ENCODE measurements around the gene ELP5. TPM values are rescaled to one million over a fixed set of nuclear protein-coding genes. Genes with fewer than 3 reads are reported as not detected.
A peak's percentile ranks its signal among the peaks of the same experiment; 100 is the strongest.

Gene ELP5
- polyA plus RNA-seq, 1 of the 3 experiments (the other 2 are of a cell fraction) = 45.4 TPM

GRCh38 chr17:7232114-7232513 lies 19.9 kb upstream of the ELP5 start:
- no peak overlapping the region for H3K9ac ChIP-seq
- CTCF ChIA-PET = interaction anchor here (1.4 to 6.5 kb wide), 2 partner anchors 12 to 211 kb away, joined by 3 to 44 read pairs; partner anchors contain the start of genes ACADVL and DLG4
- POLR2A ChIA-PET = interaction anchor here (1.9 to 2.4 kb wide), 2 partner anchors 11 to 12 kb away, joined by 4 to 11 read pairs; partner anchors contain the start of genes ACADVL and DLG4
- peaks cover 40 to 61% of the 10 kb centered on the region in 2 experiments for H3K36me3 ChIP-seq (replicated peaks in 1 of 2; ENCODE audit: control insufficient read depth in 1 of 2, insufficient read depth in 2 of 2, low read length in 1 of 2)
- H3K27ac ChIP-seq (ENCODE audit: low read depth in 2 of 2, low read length in 1 of 2) = no peak overlapping the region
- H3K9me2 ChIP-seq = no peaks in the 10 kb centered on the region
- peaks cover 27 to 31% of the 10 kb centered on the region in 2 experiments for H3K4me1 ChIP-seq (ENCODE audit: control insufficient read depth in 1 of 2, insufficient read depth in 2 of 2, low read depth in 1 of 2, low read length in 1 of 2)
- peak overlapping the region; percentile 81 for H3K4me2 ChIP-seq
- DNase-seq = no peak
- WGBS (ENCODE audit: low lambda C conversion rate) = 95% methylated on average over 5 of the region's 5 CpGs
- H3K9me3 ChIP-seq = no peaks in the 10 kb centered on the region
- H4K20me1 ChIP-seq (ENCODE audit: insufficient read depth) = peaks cover 32% of the 10 kb centered on the region
- TF ChIP-seq RXRA (IDR thresholded peaks at IDR 0.05; ENCODE audit: borderline replicate concordance, low read depth) (no peak), USF1 (IDR thresholded peaks at IDR 0.05; ENCODE audit: borderline replicate concordance, low read depth) (no peak), SMC3 (IDR thresholded peaks at IDR 0.05; ENCODE audit: low read depth, low read length) (no peak), YY1 (IDR thresholded peaks at IDR 0.05; ENCODE audit: low read depth) (no peak), EZH2phosphoT487 (IDR thresholded peaks at IDR 0.05; ENCODE audit: borderline replicate concordance, low read depth) (no peak), RAD21 (IDR thresholded peaks at IDR 0.05; ENCODE audit: low read length) (no peak), TAF1 (IDR thresholded peaks at IDR 0.05; ENCODE audit: borderline replicate concordance, low read depth, low read length) (no peak), FOSL2 (IDR thresholded peaks at IDR 0.05; ENCODE audit: borderline replicate concordance, low read depth) (no peak)
- H3F3A ChIP-seq (replicated peaks; ENCODE audit: insufficient read depth) = peaks cover 30% of the 10 kb centered on the region
- peak overlapping the region; percentile 86 to 89; a peak in 3 of 4 replicates for H3K4me3 ChIP-seq (ENCODE audit: low read depth in 2 of 2, low read length in 1 of 2)
- no peaks in the 10 kb centered on the region for H3K27me3 ChIP-seq (ENCODE audit: insufficient read depth)
- no peak overlapping the region for H2AFZ ChIP-seq (ENCODE audit: low read depth)
- peaks cover 73% of the 10 kb centered on the region for H3K79me2 ChIP-seq (ENCODE audit: insufficient read depth)

- WGBS (ENCODE audit: low lambda C conversion rate) = 4% methylated on average over 9 of the region's 9 CpGs
- Histone ChIP-seq H3F3A (replicated peaks; ENCODE audit: insufficient read depth) (peaks cover 34% of the 10 kb centered on the region), H3K4me1 (ENCODE audit: control insufficient read depth in 1 of 2, insufficient read depth in 2 of 2, low read depth in 1 of 2, low read length in 1 of 2) (peaks cover 31 to 34% of the 10 kb centered on the region in 2 experiments), H3K9ac (peak overlapping the region; percentile 89), H4K20me1 (ENCODE audit: insufficient read depth) (peaks cover 36% of the 10 kb centered on the region), H3K36me3 (replicated peaks in 1 of 2; ENCODE audit: control insufficient read depth in 1 of 2, insufficient read depth in 2 of 2, low read length in 1 of 2) (peaks cover 38 to 48% of the 10 kb centered on the region in 2 experiments), H3K79me2 (ENCODE audit: insufficient read depth) (peaks cover 84% of the 10 kb centered on the region), H3K4me3 (ENCODE audit: low read depth in 2 of 2, low read length in 1 of 2) (peak overlapping the region; percentile 86 to 89), H3K27ac (ENCODE audit: low read depth in 2 of 2, low read length in 1 of 2) (peak overlapping the region; percentile 82 to 94), H3K4me2 (peak overlapping the region; percentile 81), H3K9me3 (no peaks in the 10 kb centered on the region), H3K27me3 (ENCODE audit: insufficient read depth) (no peaks in the 10 kb centered on the region), H2AFZ (ENCODE audit: low read depth) (peak overlapping the region; percentile 13; the same call in 1 of the 2 replicates), H3K9me2 (no peaks in the 10 kb centered on the region)
- POLR2A ChIA-PET = interaction anchor here (0.7 to 1.9 kb wide), 8 partner anchors 8 to 63 kb away, joined by 3 to 27 read pairs (median 4); partner anchors contain the start of genes ACADVL, DLG4 and GABARAP
- CTCF ChIA-PET = interaction anchor here (0.7 to 6.5 kb wide), 4 partner anchors 14 to 212 kb away, joined by 3 to 44 read pairs (median 20); partner anchors contain the start of genes ACADVL and DLG4
- no peak for DNase-seq
- no peak for TF ChIP-seq JUND (IDR thresholded peaks at IDR 0.05)
- no peak for TF ChIP-seq RAD21 (IDR thresholded peaks at IDR 0.05; ENCODE audit: low read length)
- no peak for TF ChIP-seq TCF12 (IDR thresholded peaks at IDR 0.05)
- TF ChIP-seq POLR2AphosphoS5 (IDR thresholded peaks at IDR 0.05; ENCODE audit: low read depth, low read length) = no peak
- TF ChIP-seq GATA2 (CRISPR knock-in tag; IDR thresholded peaks at IDR 0.05) = no peak
- TF ChIP-seq TEAD4 (IDR thresholded peaks at IDR 0.05; ENCODE audit: borderline replicate concordance, insufficient read depth) = no peak
- TF ChIP-seq USF2 (IDR thresholded peaks at IDR 0.05; ENCODE audit: borderline replicate concordance, low read depth, low read length) = no peak
- no peak for TF ChIP-seq EZH2phosphoT487 (IDR thresholded peaks at IDR 0.05; ENCODE audit: borderline replicate concordance, low read depth)
- no peak for TF ChIP-seq NFIC (IDR thresholded peaks at IDR 0.05; ENCODE audit: borderline replicate concordance)
- TF ChIP-seq RXRA (IDR thresholded peaks at IDR 0.05; ENCODE audit: borderline replicate concordance, low read depth) = no peak
- TF ChIP-seq TAF1 (IDR thresholded peaks at IDR 0.05; ENCODE audit: borderline replicate concordance, low read depth, low read length) = no peak
- TF ChIP-seq SMC3 (IDR thresholded peaks at IDR 0.05; ENCODE audit: low read depth, low read length) = no peak
- no peak for TF ChIP-seq CTCF (IDR thresholded peaks at IDR 0.05)
- no peak for TF ChIP-seq YY1 (IDR thresholded peaks at IDR 0.05; ENCODE audit: low read depth)
- no peak for TF ChIP-seq ZBTB33 (IDR thresholded peaks at IDR 0.05; ENCODE audit: borderline replicate concordance, low read depth)
- TF ChIP-seq FOXM1 (IDR thresholded peaks at IDR 0.05; ENCODE audit: low read depth) = no peak
- TF ChIP-seq EP300 (IDR thresholded peaks at IDR 0.05; ENCODE audit: borderline replicate concordance in 1 of 2, low read depth in 1 of 2, low read length in 1 of 2) = no peak
- no peak for TF ChIP-seq ELF1 (IDR thresholded peaks at IDR 0.05)
- no peak for TF ChIP-seq USF1 (IDR thresholded peaks at IDR 0.05; ENCODE audit: borderline replicate concordance, low read depth)
Observed at GRCh38 chr17:7233701-7234082, 18.3 kb upstream of the ELP5 start.

Measured in SK-N-SH (cell line).